Neural progenitor cell (in vitro differentiated cells): Measurements from ENCODE around the gene NEDD4L. TPM values are rescaled to one million over a fixed set of nuclear protein-coding genes. Genes with fewer than 3 reads are reported as not detected.

Experiments
- DNase-seq: peaks from one replicate; pipeline ENCODE4 v3.0.0-alpha.2; 2016; ENCODE audit warnings: low spot score
- H2AFZ ChIP-seq: fragments of 200-600 bp; sonication (generic); replicated peaks from 2 replicates; pipeline ENCODE4 v1.6.1; 2016; ENCODE audit warnings: antibody characterized with exemption
- H3F3A ChIP-seq: fragments of 200-600 bp; sonication (generic); 2 replicates; pipeline ENCODE4 v1.6.1; 2016; ENCODE audit warnings: antibody characterized with exemption, low read depth
- H3K27ac ChIP-seq: fragments of 200-600 bp; sonication (generic); 2 replicates; pipeline ENCODE4 v1.5.1; 2016; ENCODE audit warnings: mild to moderate bottlenecking
- H3K27me3 ChIP-seq: fragments of 200-600 bp; sonication (generic); 2 replicates; pipeline ENCODE4 v1.6.1; 2016; ENCODE audit warnings: mild to moderate bottlenecking, moderate library complexity
- H3K36me3 ChIP-seq: fragments of 200-600 bp; sonication (generic); 2 replicates; pipeline ENCODE4 v1.5.1; 2016
- H3K4me1 ChIP-seq: fragments of 200-600 bp; sonication (generic); 2 replicates; pipeline ENCODE4 v1.6.1; 2016; ENCODE audit warnings: mixed run types
- H3K4me2 ChIP-seq: fragments of 200-600 bp; sonication (generic); 2 replicates; pipeline ENCODE4 v1.6.1; 2016
- H3K4me3 ChIP-seq: fragments of 200-600 bp; sonication (generic); 2 replicates; pipeline ENCODE4 v1.5.1; 2016
- H3K79me2 ChIP-seq: fragments of 200-600 bp; sonication (generic); 2 replicates; pipeline ENCODE4 v1.6.1; 2016; ENCODE audit warnings: low read depth
- H3K9ac ChIP-seq: fragments of 200-600 bp; sonication (generic); 2 replicates; pipeline ENCODE4 v1.6.1; 2016
- H3K9me3 ChIP-seq: fragments of 200-600 bp; sonication (generic); 2 replicates; pipeline ENCODE4 v1.5.1; 2016; ENCODE audit warnings: low read depth
- H4K20me1 ChIP-seq: fragments of 200-600 bp; sonication (generic); 2 replicates; pipeline ENCODE4 v1.6.1; 2016; ENCODE audit warnings: low read depth
- H3K27ac Mint-ChIP-seq: 3 replicates; pipeline ENCODE4 v1.8.0; 2021; ENCODE audit warnings: mixed read lengths
- H3K27me3 Mint-ChIP-seq: 2 replicates; pipeline ENCODE4 v1.8.0; 2022; ENCODE audit warnings: low read depth, mild to moderate bottlenecking, inconsistent platforms, moderate library complexity, mixed read lengths; ENCODE audit not compliant: insufficient read depth
- H3K36me3 Mint-ChIP-seq: 3 replicates; pipeline ENCODE4 v1.8.0; 2021; ENCODE audit warnings: mixed read lengths
- H3K4me1 Mint-ChIP-seq: 3 replicates; pipeline ENCODE4 v1.8.0; 2021; ENCODE audit warnings: mixed read lengths
- H3K4me3 Mint-ChIP-seq: 3 replicates; pipeline ENCODE4 v1.8.0; 2021; ENCODE audit warnings: mild to moderate bottlenecking, moderate library complexity, mixed read lengths
- H3K9me3 Mint-ChIP-seq: 3 replicates; pipeline ENCODE4 v1.8.0; 2020; ENCODE audit warnings: mixed read lengths
- EZH2 ChIP-seq: fragments of 200-600 bp; sonication (generic); IDR thresholded peaks from 2 replicates; pipeline ENCODE4 v1.6.1; 2017; ENCODE audit warnings: antibody characterized with exemption, mild to moderate bottlenecking, moderate library complexity
- EZH2phosphoT487 ChIP-seq: fragments of 200-600 bp; sonication (generic); IDR thresholded peaks from 2 replicates; pipeline ENCODE4 v1.6.1; 2017; ENCODE audit warnings: antibody characterized with exemption
- total RNA-seq: library from RNA; depleted of rRNA; stranded (reverse); fragments of >200 nt; gene quantifications from 2 replicates; pipeline ENCODE4 v1.2.3, GENCODE V29; 2015; ENCODE audit warnings: low replicate concordance
- TF ChIP-seq, protein P1 (sequence below): fragments of 200-600 bp; sonication (generic); IDR thresholded peaks from 2 replicates; pipeline ENCODE4 v1.5.1; 2017; ENCODE audit warnings: antibody characterized with exemption, mild to moderate bottlenecking

The NEDD4L gene
- total RNA-seq, 1 donor from 2014 or later, result 55.5 TPM

DNA sequence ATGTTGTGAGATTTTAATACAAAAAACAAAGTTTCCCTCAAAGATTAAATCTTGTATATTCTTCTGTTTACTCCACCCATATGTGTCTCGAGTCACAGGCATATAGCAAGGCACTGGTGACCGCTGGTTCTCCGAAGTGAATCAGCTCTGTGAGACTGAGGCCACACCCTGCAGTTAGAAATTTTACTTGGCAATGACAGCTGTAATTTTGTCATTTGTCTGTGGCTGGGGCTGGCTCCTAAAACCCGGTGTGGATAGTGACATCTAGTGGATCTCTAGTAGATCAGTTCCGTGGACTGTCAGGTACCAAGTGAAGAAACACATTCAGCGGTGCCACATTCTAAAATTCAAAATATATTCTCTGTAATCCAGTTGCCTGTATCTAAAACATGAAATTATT, 278.0 kb downstream of the NEDD4L start:
- Histone ChIP-seq H3K27ac (no peak overlapping the region), H3K9me3 (no peaks in the 10 kb centered on the region), H3K4me3 (no peak overlapping the region), H3F3A (no peaks in the 10 kb centered on the region), H3K27me3 (no peaks in the 10 kb centered on the region), H3K79me2 (no peaks in the 10 kb centered on the region), H4K20me1 (peaks cover 3% of the 10 kb centered on the region), H3K4me1 (no peaks in the 10 kb centered on the region), H3K9ac (no peak overlapping the region), H3K4me2 (no peak overlapping the region), H3K36me3 (no peaks in the 10 kb centered on the region), H2AFZ (no peak overlapping the region)
- no peak overlapping the region for H3K27ac Mint-ChIP-seq
- H3K9me3 Mint-ChIP-seq, result no peaks in the 10 kb centered on the region
- no peak for TF ChIP-seq EZH2phosphoT487
- TF ChIP-seq, protein P1, sequence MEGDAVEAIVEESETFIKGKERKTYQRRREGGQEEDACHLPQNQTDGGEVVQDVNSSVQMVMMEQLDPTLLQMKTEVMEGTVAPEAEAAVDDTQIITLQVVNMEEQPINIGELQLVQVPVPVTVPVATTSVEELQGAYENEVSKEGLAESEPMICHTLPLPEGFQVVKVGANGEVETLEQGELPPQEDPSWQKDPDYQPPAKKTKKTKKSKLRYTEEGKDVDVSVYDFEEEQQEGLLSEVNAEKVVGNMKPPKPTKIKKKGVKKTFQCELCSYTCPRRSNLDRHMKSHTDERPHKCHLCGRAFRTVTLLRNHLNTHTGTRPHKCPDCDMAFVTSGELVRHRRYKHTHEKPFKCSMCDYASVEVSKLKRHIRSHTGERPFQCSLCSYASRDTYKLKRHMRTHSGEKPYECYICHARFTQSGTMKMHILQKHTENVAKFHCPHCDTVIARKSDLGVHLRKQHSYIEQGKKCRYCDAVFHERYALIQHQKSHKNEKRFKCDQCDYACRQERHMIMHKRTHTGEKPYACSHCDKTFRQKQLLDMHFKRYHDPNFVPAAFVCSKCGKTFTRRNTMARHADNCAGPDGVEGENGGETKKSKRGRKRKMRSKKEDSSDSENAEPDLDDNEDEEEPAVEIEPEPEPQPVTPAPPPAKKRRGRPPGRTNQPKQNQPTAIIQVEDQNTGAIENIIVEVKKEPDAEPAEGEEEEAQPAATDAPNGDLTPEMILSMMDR, result peak; percentile 58
- H3K27me3 Mint-ChIP-seq, result no peaks in the 10 kb centered on the region
- peak; percentile 45 for DNase-seq
- H3K4me1 Mint-ChIP-seq, result peaks cover 3% of the 10 kb centered on the region
- peaks cover 2% of the 10 kb centered on the region for H3K36me3 Mint-ChIP-seq
- no peak overlapping the region for H3K4me3 Mint-ChIP-seq

- no peaks in the 10 kb centered on the region for H3F3A ChIP-seq
- H3K4me1 ChIP-seq, result no peaks in the 10 kb centered on the region
- peaks cover 3% of the 10 kb centered on the region for H3K4me1 Mint-ChIP-seq
- peaks cover 2% of the 10 kb centered on the region for H3K36me3 Mint-ChIP-seq
- no peak overlapping the region for H2AFZ ChIP-seq
- DNase-seq, result no peak
- no peaks in the 10 kb centered on the region for H3K27me3 ChIP-seq
- H3K36me3 ChIP-seq, result no peaks in the 10 kb centered on the region
- no peak for TF ChIP-seq EZH2
- TF ChIP-seq, protein P1, result no peak
- TF ChIP-seq EZH2phosphoT487, result no peak
- H3K4me3 ChIP-seq, result no peak overlapping the region
- H3K27ac Mint-ChIP-seq, result no peak overlapping the region
- H3K27me3 Mint-ChIP-seq, result no peaks in the 10 kb centered on the region
- peaks cover 3% of the 10 kb centered on the region for H4K20me1 ChIP-seq
- H3K4me2 ChIP-seq, result no peak overlapping the region
- no peaks in the 10 kb centered on the region for H3K9me3 ChIP-seq
- H3K4me3 Mint-ChIP-seq, result no peak overlapping the region
- no peaks in the 10 kb centered on the region for H3K9me3 Mint-ChIP-seq
- no peak overlapping the region for H3K27ac ChIP-seq
- H3K79me2 ChIP-seq, result no peaks in the 10 kb centered on the region
- H3K9ac ChIP-seq, result no peak overlapping the region
These were observed 278.4 kb downstream of the NEDD4L start for GRCh38 chr18:58322464-58322863.

DNA sequence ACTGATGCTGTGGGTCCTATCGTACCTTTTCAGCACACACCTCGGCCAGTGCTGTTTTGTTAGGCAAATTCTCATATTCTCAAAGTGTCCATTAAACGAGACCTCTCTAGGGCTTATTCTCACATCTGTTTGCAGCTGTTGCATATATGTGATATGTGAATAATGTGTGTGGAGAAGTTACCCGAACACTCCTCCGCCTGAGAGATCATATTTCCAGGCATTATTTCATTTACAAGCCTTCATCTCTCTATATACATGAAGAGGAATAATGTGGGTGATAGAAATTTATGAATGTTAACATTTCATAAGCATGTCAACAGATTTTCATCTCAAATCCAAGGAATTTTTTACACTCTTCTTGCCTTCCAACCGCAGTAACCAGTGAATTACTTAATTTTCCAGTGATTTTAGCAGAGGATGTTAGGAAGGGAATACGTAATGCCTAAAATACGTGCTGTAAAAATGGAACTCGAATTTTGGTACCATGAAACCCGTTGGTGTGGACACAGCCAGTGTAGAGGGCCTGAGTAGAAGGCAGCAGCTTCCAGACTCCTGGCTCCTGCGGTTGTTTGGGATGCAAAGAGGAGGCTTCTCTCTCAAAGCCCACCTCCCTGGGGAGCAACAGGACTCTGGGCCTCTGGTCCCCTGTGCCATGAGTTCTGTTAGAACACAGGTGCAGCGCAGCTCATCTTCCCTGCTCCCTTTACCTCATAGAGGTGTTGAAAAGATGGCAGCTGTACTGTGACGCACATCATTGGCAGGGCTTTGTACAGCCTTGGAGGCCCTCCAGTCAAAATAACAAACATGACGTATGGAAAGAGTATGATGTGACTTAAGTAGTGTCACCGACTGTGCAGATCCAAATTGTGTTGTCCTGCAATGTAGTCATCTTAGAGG, 280.1 kb downstream of the NEDD4L start:
- H3K36me3 Mint-ChIP-seq, result peaks cover 7% of the 10 kb centered on the region
- peaks cover 3% of the 10 kb centered on the region for H3K4me1 Mint-ChIP-seq
- H3K27ac Mint-ChIP-seq, result no peak overlapping the region
- H3K27me3 ChIP-seq, result no peaks in the 10 kb centered on the region
- H3K4me2 ChIP-seq, result no peak overlapping the region
- TF ChIP-seq EZH2phosphoT487 (no peak), EZH2 (no peak)
- TF ChIP-seq, protein P1, result no peak
- no peak for DNase-seq
- H3K27ac ChIP-seq, result no peak overlapping the region
- H3K4me1 ChIP-seq, result no peaks in the 10 kb centered on the region
- no peak overlapping the region for H2AFZ ChIP-seq
- H4K20me1 ChIP-seq, result peaks cover 3% of the 10 kb centered on the region
- no peaks in the 10 kb centered on the region for H3K27me3 Mint-ChIP-seq
- H3K4me3 Mint-ChIP-seq, result no peak overlapping the region
- H3K9me3 Mint-ChIP-seq, result no peaks in the 10 kb centered on the region
- H3K4me3 ChIP-seq, result no peak overlapping the region
- no peaks in the 10 kb centered on the region for H3K36me3 ChIP-seq
- no peak overlapping the region for H3K9ac ChIP-seq
- H3K79me2 ChIP-seq, result no peaks in the 10 kb centered on the region
- H3K9me3 ChIP-seq, result no peaks in the 10 kb centered on the region
- no peaks in the 10 kb centered on the region for H3F3A ChIP-seq
